Putamen (tissue), 1 donor: ENCODE data around the gene AUTS2.
A peak's percentile ranks its signal among the peaks of the same experiment; 100 is the strongest.

Experiments
- DNase-seq: peaks from one replicate; pipeline ENCODE4 v3.0.0-alpha.2; 2016; ENCODE audit warnings: low spot score

AUTS2 gene

DNA sequence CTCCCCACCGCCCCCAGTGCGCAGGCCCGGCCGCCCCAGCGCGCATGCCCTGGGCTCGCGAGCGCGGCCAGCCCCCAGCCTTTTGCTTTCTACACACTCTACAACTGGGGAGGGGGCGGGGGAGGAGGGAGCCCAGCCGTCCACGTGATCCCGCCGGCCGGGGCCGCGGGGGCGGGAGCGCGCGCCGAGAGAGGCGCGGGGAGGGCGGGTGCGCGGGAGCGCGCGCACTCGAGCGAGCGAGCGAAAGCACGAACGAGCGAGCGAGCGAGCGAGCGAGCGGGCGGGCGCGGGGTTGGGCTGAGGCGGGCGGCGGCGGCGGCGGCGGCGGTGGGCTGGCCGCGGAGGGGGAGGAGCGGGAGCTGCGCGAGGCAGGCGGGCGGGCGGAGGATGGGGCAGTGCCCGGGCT is at the start of gene AUTS2:
Gene AUTS2, plus strand, starts transcription at position 395 of the 406 bp plus-strand sequence. CDS start 1,179 bp downstream, outside the sequence.
- peak; percentile 94 for DNase-seq

GRCh38 chr7:69550991-69551390 is 47.3 kb upstream of the AUTS2 start:
- no peak for DNase-seq

DNA sequence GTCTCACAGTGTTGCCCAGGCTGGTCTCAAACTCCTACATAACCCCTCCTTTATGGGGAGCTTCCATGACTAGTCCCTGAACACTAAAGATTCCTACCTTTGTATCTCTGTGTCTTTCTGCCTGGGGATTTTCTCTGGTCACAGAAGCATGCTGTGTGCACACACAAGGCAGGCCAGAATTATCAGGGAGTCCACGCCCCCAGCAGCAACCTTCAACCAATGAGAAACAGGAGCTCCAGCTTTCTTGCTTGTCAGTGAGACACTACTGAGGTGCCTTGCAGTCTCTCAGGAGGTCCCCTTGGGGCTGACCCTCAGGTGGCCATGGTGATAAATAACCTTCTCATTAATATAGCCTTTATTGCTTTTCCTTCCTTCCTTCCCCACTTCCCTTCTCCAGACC is 45.1 kb upstream of the AUTS2 start:
- DNase-seq: no peak

DNA sequence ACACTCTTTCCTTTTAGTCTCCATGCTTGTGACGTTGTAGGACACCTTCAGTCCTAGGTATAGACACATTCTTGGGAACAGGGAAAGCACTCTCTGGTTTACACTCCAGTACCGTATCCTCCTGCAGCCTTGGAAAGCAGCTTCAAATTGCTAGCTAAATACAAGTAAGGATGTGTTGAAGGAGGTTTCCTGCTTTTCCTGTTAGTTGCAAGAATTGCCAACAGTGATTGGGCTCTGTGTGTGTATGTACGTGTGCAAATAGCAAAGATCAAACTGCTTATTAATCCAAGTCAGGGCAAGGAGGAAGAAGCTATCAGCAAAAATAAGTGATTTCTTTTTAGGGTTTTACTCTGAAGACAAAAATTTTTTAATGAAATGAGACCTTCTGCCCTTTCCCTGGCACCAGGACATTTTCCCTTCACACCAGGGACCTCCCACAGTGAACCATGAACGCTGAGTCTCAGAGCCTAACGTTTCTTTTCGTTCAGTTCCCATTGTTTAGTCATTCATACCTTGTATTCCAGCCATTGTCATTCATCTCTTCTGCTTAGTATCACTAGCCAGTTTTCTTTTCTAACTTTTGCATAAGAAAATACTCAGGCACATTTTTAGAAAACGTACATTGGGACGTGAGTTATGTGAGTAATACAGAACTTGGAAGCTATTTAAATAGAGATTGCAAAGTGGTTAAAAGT is 36.9 kb upstream of the AUTS2 start:
- DNase-seq: no peak

- peak; percentile 89 for DNase-seq
Observed at GRCh38 chr7:69564454-69565417, 33.5 kb upstream of the AUTS2 start.

DNA sequence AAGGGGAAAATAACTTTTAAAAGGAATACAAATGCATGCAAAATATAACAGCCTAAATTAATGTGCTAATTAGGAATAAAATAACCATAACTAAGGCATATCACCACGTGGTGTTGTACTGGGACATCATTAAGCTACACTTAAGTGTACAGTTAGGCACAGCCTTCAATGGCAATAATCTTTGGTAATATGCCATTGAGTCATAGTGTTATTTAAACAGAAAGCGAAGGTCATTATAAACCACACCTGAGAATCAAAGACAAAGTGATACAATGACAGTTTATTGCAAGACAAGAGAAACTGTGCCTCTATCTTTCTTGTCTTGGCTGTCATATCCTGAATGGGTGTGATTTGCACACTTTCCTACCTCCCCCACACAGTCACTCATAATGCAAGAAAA is 30.5 kb upstream of the AUTS2 start:
- DNase-seq: no peak

- DNase-seq: no peak
Observed at GRCh38 chr7:69568266-69568665, 30.0 kb upstream of the AUTS2 start.

DNA sequence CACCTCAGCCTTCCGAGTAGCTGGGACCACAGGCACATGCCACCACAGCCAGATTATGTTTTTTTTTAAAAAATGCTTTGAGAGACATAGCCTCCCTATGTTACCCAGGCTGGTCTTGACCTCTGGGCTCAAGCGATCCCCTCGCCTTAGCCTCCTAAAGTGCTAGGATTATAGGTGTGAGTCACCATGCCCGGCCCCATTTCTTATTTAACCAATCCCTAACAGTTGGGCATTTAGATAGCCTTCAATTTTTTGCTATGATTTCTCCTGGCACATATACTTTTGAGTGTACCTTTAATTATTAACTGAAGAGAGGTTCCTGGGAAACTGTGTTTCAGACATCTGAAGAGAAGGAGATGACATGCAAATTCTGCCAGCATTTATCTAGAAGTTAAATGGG is 22.6 kb upstream of the AUTS2 start:
- DNase-seq: no peak

DNA sequence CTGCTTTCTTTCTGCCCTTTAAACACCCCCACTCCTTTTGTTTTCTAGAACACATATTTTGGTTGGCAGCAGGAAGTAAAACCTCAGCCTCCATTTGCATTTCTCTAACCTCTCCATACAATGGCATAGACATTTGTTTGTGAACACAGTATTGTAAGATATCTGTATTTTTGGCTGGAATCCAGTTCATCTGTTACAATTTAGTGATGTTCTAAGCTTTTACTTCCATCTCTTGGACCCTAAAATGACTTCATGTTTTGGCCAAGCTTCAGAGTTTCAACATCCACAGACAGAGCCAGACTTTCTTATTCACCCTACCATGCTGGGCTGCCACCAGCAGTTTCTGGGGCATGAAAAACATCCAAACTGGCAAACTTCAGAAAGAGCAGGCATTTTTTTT is 21.1 kb upstream of the AUTS2 start:
- DNase-seq: peak; percentile 18

- no peak for DNase-seq
Observed at GRCh38 chr7:69585169-69585568, 13.1 kb upstream of the AUTS2 start.

DNA sequence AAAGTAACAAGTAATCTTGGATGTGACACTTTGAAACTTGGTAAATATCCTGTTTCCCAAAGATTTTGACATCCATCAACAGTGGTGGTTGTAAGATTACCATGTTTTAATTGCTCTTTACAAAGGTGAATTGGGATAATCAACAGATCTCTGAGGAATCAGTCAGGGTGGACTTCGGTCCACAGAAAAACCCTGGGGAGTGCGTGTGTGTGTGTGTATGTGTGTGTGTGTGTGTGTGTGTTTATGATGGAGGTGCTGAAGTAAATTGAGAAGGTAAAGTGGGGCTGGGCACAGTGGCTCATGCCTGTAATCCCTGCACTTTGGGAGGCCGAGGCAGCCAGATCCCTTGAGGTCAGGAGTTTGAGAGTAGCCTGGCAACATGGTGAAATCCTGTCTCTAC is 12.0 kb upstream of the AUTS2 start:
- DNase-seq: no peak

GRCh38 chr7:69588773-69589172 is 9.5 kb upstream of the AUTS2 start:
- DNase-seq: peak; percentile 93

DNA sequence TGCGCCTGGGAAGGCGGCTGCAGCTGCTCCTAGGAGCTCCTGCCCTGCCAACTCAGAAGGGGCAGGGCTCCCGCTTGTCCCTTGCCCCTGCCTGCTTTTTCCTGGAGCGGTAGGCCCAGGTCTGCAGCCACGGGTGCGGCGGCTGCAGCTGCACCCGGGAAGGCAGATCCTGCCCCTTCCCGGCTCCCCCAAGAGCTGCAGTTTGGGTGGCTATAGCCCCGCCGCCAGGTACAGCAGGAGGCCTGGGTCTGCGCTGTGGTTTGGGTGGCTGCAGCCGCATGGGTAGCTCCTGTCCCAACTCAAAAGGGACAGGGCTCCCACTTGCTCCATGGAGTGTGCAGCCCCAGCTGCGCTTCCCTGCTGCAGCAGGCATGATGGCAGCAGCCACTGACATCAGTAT is 6.5 kb upstream of the AUTS2 start:
- DNase-seq: no peak

GRCh38 chr7:69593511-69593910 is 4.8 kb upstream of the AUTS2 start:
- DNase-seq: no peak

DNA sequence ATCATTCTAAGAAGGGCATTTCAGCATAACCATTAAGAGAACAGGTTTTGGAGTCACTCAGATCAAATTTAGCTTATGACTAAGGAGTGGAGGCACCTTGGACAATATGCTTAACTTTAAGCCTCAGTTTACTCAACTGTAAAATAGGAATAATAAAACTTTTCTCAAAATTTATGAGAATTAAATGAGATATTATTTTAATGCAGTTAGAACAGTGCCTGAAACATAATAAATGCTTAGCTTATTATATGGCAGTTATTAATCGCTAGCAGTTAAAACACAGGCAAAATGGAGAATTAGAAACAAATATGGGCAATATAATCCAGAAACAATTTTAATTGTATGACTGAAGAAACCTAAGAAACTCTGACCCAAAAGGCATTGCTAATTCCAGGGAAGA is 2.9 kb upstream of the AUTS2 start:
- no peak for DNase-seq

DNA sequence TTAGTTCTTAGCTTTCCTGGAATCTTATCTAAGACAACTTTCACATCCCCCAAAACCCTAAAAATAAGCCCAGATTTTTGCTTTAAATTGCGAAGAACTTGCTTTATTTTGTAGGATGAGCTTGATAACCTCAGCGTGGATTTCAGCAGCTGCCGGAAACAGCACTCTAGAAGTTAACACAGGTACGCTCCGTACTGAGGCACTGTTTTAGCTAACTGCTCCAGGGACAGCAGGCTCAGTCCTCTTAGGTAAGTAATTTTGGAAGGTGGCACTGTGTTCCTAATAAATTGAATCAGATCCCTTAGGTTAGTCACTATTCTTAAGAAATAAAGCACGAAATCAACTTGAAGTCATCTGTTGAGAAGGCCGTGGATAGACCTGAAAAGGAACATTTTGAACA is 2.2 kb upstream of the AUTS2 start:
- no peak for DNase-seq

DNA sequence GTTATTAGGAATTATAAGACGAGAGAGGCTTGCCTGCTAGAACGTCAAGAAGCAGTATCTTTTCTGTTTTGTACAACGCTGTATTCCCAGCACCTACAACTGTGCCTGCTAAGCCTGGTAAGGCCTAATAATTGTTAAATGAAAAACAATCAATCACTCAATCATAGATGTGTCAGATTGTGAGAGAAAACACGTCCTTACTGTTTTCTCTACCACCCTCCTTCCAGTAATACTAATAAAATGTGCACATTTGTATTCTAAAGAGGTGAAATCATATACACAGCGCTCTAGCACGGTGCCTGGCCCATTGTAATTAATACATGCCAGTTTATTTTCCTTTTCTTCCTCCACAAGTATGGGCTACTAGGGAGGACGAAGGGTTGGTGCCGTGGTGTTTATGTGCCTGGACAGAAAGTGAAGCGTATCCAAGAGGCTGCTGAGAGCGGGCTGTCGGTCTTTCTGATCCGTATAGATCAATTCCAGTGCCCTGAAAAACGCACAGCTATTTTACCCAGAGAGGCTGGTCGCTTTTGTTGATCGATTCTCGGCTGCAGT is 1.5 kb upstream of the AUTS2 start:
- peak; percentile 35 for DNase-seq

DNA sequence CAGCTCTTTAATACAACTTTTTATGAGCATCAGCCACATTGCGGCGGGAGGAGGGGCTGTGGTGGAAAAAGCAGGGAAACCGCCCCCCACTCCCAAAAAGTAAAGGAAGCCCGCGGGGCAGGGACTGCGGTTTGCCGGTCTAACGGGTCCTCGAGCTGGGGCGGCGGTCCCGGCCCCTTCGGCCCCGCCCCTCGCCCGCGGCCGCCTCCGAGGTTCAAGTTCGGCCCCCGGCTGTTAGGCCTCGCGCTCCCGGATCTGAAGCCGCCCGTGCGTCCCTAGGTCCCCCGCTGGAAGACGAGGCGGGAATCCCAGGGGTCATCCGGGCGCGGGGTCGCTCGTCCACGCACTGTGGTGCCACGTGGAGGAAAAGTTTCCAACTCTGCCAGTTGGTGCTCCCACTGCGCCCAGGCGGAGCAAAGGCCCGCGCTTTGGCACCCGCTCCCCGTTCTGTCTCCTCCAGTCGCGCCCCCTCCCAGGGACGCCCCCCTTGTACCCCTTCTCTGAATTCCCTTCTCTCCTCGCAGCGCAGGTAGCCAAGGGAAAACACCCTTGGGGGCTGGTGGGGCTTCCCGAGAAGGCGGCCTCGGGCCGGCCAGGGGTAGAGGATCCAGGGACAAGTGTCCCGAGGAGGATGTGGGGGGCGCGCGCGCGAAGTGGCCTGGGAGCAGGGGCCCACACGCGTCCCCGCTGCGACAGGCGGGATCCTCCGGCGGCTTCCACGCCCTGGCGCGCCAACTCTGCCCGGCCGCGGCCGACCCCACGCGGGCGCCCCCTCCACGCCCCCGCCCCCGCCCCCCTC is 798 bp upstream of the AUTS2 start:
- DNase-seq: no peak

- peak; percentile 60 for DNase-seq
Observed at GRCh38 chr7:69598487-69599285, 411 bp downstream of the AUTS2 start.

DNA sequence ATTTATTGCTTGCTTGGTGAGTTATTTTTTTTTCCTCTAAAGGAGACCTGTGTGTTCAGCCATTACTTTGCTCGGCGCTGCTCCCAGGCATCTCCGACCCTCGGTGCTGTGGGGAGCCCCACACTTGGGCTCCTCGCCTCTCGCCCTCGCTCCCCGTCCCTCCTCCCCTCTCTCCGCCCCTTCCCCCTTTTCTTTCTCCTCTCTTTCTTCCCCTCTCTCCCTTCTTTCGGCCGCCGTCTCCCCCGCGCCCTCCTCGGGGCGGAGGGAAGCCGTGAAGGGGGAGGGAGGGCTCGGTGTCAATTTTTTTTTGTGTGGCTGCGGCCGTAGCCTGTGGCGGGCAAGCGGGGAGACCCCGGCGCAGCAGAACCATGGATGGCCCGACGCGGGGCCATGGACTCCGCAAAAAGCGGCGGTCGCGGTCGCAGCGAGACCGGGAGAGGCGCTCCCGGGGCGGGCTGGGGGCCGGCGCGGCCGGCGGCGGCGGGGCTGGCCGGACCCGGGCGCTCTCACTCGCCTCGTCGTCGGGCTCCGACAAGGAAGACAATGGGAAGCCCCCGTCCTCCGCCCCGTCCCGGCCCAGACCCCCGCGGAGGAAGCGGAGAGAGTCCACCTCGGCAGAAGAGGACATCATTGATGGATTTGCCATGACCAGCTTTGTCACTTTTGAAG is 1.1 kb downstream of the AUTS2 start:
- peak; percentile 22 for DNase-seq
